ENCODE measurements around the gene CENPX.
A peak's percentile ranks its signal among the peaks of the same experiment; 100 is the strongest.

CENPX gene

GRCh38 chr17:82042649-82043048 lies 20.0 kb upstream of the CENPX start:
- no peak for TF ChIP-seq FOXM1 (IDR thresholded peaks at IDR 0.05; ENCODE audit: borderline replicate concordance, low read depth)

GRCh38 chr17:82041144-82041814 lies 18.6 kb upstream of the CENPX start:
- TF ChIP-seq YY1 (IDR thresholded peaks at IDR 0.05; ENCODE audit: low read depth) = no peak
- no peak for TF ChIP-seq CEBPB (IDR thresholded peaks at IDR 0.05)
- TF ChIP-seq USF1 (IDR thresholded peaks at IDR 0.05) = no peak
- TF ChIP-seq MAX (IDR thresholded peaks at IDR 0.05) = no peak
- TF ChIP-seq RAD21 (IDR thresholded peaks at IDR 0.05; ENCODE audit: low read depth) = no peak
- TF ChIP-seq CREB1 (IDR thresholded peaks at IDR 0.05; ENCODE audit: low read depth) = no peak
- no peak for TF ChIP-seq TCF12 (IDR thresholded peaks at IDR 0.05; ENCODE audit: low read depth)
- TF ChIP-seq EP300 (IDR thresholded peaks at IDR 0.05; ENCODE audit: borderline replicate concordance) = no peak

- no peak for TF ChIP-seq TCF12 (IDR thresholded peaks at IDR 0.05; ENCODE audit: low read depth)
- TF ChIP-seq CREB1 (IDR thresholded peaks at IDR 0.05; ENCODE audit: low read depth) = no peak
- 0 out of 2 replicates have a peak, but pooled peaks have one; percentile 19 for TF ChIP-seq NFIC (IDR thresholded peaks at IDR 0.05)
- no peak for TF ChIP-seq TAF1 (IDR thresholded peaks at IDR 0.05; ENCODE audit: low read depth)
Measured at GRCh38 chr17:82039695-82040299, 17.1 kb upstream of the CENPX start.

GRCh38 chr17:82037889-82038195 lies 15.2 kb upstream of the CENPX start:
- TF ChIP-seq TEAD4 (IDR thresholded peaks at IDR 0.05) = no peak
- no peak for TF ChIP-seq MAX (IDR thresholded peaks at IDR 0.05)
- TF ChIP-seq RAD21 (IDR thresholded peaks at IDR 0.05; ENCODE audit: low read depth) = no peak
- no peak for TF ChIP-seq EGR1 (IDR thresholded peaks at IDR 0.05)
- no peak for TF ChIP-seq CREB1 (IDR thresholded peaks at IDR 0.05; ENCODE audit: low read depth)
- TF ChIP-seq CEBPB (IDR thresholded peaks at IDR 0.05) = no peak
- TF ChIP-seq EP300 (IDR thresholded peaks at IDR 0.05; ENCODE audit: borderline replicate concordance) = no peak
- TF ChIP-seq FOXM1 (IDR thresholded peaks at IDR 0.05; ENCODE audit: borderline replicate concordance, low read depth) = no peak
- TF ChIP-seq USF1 (IDR thresholded peaks at IDR 0.05) = no peak
- no peak for TF ChIP-seq REST (IDR thresholded peaks at IDR 0.05; ENCODE audit: low read depth)

- peak; percentile 28; the same call in 1 of the 2 replicates for TF ChIP-seq RAD21 (IDR thresholded peaks at IDR 0.05; ENCODE audit: low read depth)
- TF ChIP-seq YY1 (IDR thresholded peaks at IDR 0.05; ENCODE audit: low read depth) = peak; percentile 78
- peak; percentile 88 for TF ChIP-seq MAX (IDR thresholded peaks at IDR 0.05)
- no peak for TF ChIP-seq TEAD4 (IDR thresholded peaks at IDR 0.05)
- no peak; the same call in none of the 2 replicates for TF ChIP-seq TAF1 (IDR thresholded peaks at IDR 0.05; ENCODE audit: low read depth)
- TF ChIP-seq ZBTB7A (IDR thresholded peaks at IDR 0.05; ENCODE audit: low read depth) = peak; percentile 76; the same call in 1 of the 2 replicates
- peak; percentile 90 for TF ChIP-seq EGR1 (IDR thresholded peaks at IDR 0.05)
- TF ChIP-seq REST (IDR thresholded peaks at IDR 0.05; ENCODE audit: low read depth) = 0 out of 2 replicates have a peak, but pooled peaks have one; percentile 23
Measured at GRCh38 chr17:82037092-82037888, 14.6 kb upstream of the CENPX start, which contains the start of gene DCXR. TSS of gene DCXR (minus strand) at chr17:82037697. CDS start at chr17:82037682, 15 bp downstream.

GRCh38 chr17:82036634-82037091 lies 14.0 kb upstream of the CENPX start:
- TF ChIP-seq TAF1 (IDR thresholded peaks at IDR 0.05; ENCODE audit: low read depth) (no peak), EP300 (IDR thresholded peaks at IDR 0.05; ENCODE audit: borderline replicate concordance) (no peak), MAX (IDR thresholded peaks at IDR 0.05) (no peak), TCF12 (IDR thresholded peaks at IDR 0.05; ENCODE audit: low read depth) (no peak), CREB1 (IDR thresholded peaks at IDR 0.05; ENCODE audit: low read depth) (no peak), RAD21 (IDR thresholded peaks at IDR 0.05; ENCODE audit: low read depth) (no peak), FOXM1 (IDR thresholded peaks at IDR 0.05; ENCODE audit: borderline replicate concordance, low read depth) (no peak), CEBPB (IDR thresholded peaks at IDR 0.05) (no peak), ZBTB7A (IDR thresholded peaks at IDR 0.05; ENCODE audit: low read depth) (no peak), EGR1 (IDR thresholded peaks at IDR 0.05) (no peak)
